Measurements from ENCODE around the gene PRPS2.

Gene PRPS2

DNA sequence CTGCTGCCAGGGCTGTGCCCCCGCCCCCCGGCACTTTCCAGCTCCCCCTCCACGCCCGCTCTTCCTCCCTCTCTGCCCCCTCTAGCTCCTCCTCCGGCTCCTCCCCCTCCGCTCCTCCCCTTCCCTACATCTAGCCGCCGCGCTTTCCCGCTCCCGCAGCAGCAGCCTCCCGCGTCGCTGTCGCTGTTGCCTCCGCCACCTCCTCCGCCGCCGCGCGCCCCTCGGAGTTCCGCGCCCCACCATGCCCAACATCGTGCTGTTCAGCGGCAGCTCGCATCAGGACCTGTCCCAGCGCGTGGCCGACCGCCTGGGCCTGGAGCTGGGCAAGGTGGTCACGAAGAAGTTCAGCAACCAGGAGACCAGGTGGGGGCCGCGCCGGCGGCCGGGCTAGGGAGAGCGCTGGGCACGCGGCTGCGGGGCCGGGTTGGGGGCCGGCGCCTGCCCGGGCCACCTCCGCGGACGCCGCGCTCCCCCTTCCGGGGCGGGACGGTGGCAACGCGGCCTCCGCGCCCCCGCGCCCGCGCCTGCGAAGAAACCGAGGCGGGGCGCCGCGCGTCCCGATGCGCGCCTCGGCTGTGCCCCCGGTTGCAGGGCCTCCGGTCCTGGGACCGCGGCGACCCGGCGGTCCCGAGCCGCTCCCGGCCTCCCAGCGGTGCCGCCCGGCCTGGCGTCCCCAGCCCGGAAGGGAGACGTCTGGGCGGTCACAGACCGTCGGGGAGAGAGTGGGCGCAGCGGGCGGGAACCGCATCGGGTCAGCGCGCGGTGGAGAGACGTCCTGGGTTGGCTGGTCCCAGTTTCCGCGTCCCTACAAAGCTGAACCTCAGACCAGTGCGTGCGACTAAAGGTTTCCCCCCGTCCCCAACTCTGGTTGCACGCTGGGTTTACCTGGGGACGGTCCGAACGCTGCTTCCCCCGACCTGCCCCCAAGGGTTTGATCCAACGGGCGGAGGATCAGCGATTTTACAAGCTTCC, at the start of gene PRPS2:
TSS of gene PRPS2 (plus strand) at position 156 of the 972 bp plus-strand sequence. CDS start at position 242, 86 bp downstream.
- peak; percentile 61 for DNase-seq

DNA sequence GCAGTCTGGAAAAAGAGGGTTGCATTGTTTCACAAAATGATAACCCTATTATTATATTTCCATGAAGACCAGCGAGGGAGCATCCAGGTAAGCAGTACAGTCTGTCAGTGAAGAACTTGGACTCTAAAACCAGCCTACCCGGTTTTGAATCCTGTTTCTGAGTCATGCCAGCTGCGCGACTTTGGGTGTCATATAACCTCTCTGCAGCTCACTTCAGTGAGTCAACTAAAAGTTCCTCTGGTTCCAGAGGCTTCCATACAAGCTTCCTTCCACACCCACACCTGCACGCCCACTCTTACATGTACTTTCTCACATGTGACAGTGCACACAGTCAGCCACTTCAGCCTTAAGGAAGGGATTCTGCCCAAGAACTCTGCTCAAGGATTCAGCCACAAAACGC, 49.8 kb upstream of the PRPS2 start:
- DNase-seq: no peak

- no peak for DNase-seq
Measured at GRCh38 chrX:12747433-12747832, 43.8 kb upstream of the PRPS2 start.

DNA sequence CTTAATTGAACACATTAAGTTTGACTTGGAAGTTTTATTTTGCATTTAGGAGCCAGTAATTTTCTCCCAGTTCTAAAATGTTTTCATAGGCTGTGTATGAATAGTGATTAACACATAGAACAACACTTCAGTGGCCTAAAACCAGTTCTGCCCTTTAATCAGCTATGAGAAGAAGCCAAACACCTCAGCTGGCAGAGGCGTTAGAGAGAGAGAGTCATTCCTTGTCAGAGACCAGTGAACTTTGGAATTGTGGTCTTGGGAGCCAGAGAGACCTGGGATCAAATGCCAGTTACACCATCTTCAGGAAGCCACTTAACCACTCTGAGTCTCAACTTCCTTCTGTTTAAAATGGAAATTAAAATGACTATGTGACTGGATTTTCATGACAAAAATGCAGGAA, 39.3 kb upstream of the PRPS2 start:
- no peak for DNase-seq

DNA sequence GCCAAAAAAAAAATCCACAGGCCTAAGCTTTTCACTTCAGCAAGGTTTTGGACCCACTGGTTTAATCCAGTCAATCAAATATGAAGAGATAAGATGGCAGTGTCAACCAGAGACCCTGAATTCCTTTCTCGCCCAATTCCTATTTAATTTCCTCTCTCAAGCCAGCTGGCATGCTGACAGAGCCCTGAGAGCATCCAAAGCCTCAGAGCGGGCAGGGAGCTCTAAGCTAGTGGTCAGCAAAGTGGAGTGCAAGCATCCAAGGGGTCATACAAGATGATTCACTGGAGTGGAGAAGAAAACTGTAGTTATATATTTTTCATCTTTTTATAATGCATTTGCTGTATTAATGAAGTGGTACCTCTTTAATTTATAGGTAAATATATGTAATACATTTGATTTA, 37.8 kb upstream of the PRPS2 start:
- DNase-seq: peak; percentile 9

- peak; percentile 31 for DNase-seq
Measured at GRCh38 chrX:12758291-12758690, 32.9 kb upstream of the PRPS2 start.

DNA sequence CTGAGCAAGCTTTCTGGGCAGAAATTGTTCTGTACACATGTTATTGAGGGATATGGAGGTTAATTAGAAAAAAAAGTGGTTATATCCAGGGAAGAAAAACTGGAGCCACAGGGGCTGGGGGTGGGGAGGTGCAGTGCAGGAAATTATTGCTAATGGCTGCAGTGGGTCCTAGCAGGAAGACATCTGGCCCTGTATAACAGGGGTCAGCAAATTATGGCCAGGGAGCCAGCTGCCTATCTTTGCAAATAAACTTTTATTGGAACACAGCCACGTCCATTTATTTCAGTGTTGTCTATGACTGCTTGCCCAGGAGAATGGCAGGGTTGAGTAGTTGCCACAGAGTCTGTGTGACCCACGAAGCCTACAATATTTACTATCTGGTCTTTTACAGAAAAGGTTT, 23.4 kb upstream of the PRPS2 start:
- DNase-seq: no peak

DNA sequence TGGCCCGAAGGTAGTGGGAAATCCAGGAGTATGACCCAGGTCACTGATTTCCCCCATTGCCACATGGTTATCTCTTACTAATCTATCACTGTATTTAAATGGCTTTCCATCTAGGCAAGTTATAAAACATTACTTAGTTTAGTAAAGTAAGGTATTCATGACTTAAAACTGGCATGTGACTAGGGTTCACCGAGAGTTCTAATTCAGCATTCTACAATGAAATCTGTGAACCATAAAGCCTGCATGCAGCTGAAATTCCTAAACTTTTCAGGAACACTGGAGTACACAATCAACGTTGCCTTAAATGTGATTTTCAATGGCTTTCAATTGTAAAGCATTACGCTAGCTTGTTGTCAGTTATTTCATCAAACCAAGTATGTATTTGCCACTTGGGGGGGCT, 22.7 kb upstream of the PRPS2 start:
- DNase-seq: no peak

GRCh38 chrX:12770440-12770839, 20.8 kb upstream of the PRPS2 start:
- peak; percentile 12 for DNase-seq

GRCh38 chrX:12771445-12772069, 19.7 kb upstream of the PRPS2 start:
- DNase-seq: peak; percentile 13

- no peak for DNase-seq
Measured at GRCh38 chrX:12777670-12778069, 13.5 kb upstream of the PRPS2 start.

DNA sequence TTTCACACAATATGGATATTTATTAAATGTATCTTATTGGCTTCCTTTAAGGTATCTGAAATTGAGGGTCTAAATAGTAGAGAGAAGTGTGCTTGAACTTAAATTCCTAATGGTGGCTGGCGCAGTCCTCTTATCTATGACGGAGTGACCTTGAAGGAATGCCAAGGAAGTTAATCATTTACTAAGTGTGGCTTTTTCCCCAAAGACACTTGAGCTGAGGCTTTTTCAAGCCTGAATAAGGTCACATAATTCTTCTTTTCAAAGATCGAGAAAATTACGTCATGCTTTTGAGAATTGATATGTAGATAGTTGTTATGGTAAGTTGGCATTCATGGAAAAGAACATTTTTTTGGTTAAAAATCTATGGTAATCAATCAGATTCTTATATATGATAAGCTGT, 11.7 kb upstream of the PRPS2 start:
- DNase-seq: no peak

GRCh38 chrX:12788645-12789044, 2.6 kb upstream of the PRPS2 start:
- no peak for DNase-seq

- no peak for DNase-seq
Measured at GRCh38 chrX:12789976-12790375, 1.2 kb upstream of the PRPS2 start.

DNA sequence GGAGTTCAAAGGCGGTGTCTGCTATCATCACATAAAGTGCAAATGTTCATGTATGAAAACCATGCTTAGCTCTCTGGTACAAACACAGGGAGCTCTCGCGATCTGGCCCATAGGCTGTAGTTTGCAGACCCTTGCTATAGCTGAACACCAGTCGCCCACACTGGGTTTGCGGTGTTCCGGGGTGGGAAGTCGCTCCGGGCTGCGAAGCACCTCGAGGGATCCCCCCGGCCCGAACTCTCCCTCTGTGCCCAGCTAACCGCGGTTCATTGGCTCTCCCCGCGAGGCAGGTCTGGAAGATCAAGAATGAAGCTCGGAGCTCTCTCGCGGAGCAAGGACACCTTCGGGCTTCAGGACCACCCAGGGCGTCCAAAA, 341 bp upstream of the PRPS2 start:
- no peak for DNase-seq

GRCh38 chrX:12792711-12793110, 1.5 kb downstream of the PRPS2 start:
- no peak for DNase-seq

DNA sequence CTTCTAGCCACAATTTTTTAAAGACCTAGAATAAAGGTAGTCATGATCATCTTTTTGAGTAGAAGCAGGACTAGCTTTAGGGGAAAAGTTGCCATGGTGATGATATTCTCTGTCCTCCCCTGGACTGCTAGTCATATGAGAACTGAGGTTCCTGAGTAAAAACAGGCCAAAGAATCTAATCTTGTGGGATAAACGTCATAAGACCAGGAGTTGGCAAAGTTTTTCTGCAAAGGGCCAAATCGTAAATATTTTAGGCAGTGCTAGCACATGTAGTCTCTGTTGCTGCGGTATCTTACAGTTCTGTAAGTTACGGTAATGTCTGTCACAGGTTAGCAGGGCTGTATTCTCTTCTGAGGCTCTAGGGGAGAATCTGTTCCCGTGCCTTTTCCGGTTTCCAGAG, 3.4 kb downstream of the PRPS2 start:
- DNase-seq: no peak

DNA sequence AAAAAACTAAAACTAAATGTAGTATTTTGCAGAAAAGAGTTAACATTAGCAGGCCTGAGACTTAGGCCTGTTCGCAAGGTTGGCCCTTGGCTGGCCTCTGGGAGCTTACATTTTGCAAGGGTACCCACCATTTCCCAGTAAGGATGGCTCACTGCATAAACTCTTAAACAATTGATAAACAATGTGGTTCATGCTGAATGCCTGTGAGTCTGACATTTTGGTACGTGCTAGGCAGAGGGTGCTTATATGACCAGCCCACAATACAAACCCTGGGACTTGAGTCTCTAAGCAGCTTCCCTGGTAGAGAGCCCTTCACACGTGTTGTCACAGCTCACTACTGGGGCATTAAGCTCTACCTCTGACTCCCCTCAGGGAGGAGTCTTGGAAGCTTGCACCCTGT, 7.4 kb downstream of the PRPS2 start:
- DNase-seq: no peak

DNA sequence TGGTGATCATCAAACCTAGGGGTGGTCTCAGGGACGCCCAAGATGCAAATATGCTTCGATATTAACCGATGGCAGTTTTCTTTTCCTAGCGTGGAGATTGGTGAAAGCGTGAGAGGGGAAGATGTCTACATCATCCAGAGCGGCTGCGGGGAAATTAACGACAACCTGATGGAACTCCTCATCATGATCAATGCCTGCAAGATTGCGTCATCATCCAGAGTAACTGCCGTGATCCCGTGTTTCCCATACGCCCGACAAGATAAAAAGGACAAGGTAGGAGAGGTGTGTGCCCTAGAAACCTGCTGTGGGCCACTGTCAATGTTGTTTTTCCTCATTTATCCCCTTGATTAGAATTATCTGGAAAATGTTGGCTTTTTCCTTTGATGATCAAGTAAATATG, 7.9 kb downstream of the PRPS2 start:
- DNase-seq: no peak

DNA sequence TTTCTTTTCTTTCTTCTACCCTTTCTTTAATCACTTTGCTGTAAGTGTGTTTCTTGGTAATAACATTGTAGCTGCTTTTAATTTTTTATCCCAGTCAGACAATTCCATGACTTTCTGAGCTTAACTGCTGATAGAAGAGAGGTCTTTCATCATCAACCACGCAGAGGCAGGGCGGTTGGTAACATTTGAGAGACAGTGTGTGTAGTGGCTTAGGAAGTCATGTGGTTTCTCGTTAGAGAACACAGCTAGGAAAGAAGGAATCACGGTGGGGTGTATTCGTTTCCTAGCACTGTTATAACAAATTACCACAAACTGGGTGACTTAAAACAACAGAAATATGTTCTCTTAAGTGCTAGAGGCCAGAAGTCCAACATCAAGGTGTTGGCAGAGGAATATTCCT, 11.5 kb downstream of the PRPS2 start:
- no peak for DNase-seq

GRCh38 chrX:12804655-12805054, 13.4 kb downstream of the PRPS2 start:
- peak; percentile 7 for DNase-seq

GRCh38 chrX:12805333-12805732, 14.1 kb downstream of the PRPS2 start:
- DNase-seq: no peak

DNA sequence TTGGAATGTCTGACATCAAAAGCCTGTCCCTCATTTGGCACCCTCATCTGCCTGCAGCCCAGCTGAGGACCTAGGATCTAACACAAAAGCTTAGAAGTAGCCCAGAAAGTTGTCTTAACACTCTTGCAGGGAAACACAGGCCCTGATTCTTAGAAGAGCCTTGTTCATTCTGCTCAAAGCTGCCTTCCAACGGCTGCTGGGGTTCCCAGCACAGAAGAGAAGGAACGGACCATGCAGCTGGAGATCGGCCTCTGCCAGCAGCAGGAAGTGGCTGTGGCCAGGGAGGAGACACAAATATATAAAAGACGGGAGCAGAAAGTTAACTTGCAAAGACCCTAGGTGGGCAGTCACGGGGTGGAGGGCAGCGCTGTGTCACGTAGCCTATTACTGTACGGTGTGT, 20.4 kb downstream of the PRPS2 start:
- DNase-seq: no peak

- DNase-seq: peak; percentile 36
Measured at GRCh38 chrX:12814420-12814819, 23.2 kb downstream of the PRPS2 start.

Measured in EL (cell line).